HPDE6-E6E7 (cell line): ENCODE measurements around the gene SSBP3.

ENCODE experiments used
- DNase-seq: peaks from one replicate; pipeline ENCODE4 v3.0.0; 2011; ENCODE audit warnings: missing footprints; ENCODE audit errors: extremely low spot score

Gene SSBP3

GRCh38 chr1:54176621-54177327 is 229.4 kb downstream of the SSBP3 start:
- DNase-seq, result no peak
